Measurements from ENCODE around the gene PABPC1L2A. TPM values are rescaled to one million over a fixed set of nuclear protein-coding genes. Genes with fewer than 3 reads are reported as not detected.

PABPC1L2A gene
- total RNA-seq, 2 experiments from 2014 or later = not detected

Other genes with a start within 250 kb of the PABPC1L2A start
- gene FAM236C, start 166.9 kb downstream of the PABPC1L2A start, total RNA-seq = not detected
- not detected for gene FAM236A, start 141.3 kb downstream of the PABPC1L2A start, total RNA-seq
- gene DMRTC1, start 135.7 kb downstream of the PABPC1L2A start, total RNA-seq = not detected
- not detected for gene PABPC1L2B, start 76.6 kb downstream of the PABPC1L2A start, total RNA-seq
- 1 to 10 TPM; 1.6 to 1.8 TPM for gene NAP1L2, start 135.3 kb upstream of the PABPC1L2A start, total RNA-seq